DND-41 (cell line): ENCODE measurements around the gene TNXB.
"Not testable (repeated sequence)": the region's sequence is repeated elsewhere in the genome, so short reads cannot be mapped to it uniquely, and the experiment has no call there.

Source experiments
- EZH2 ChIP-seq: IDR thresholded peaks from 3 replicates; pipeline ENCODE4 v1.6.1; 2012; ENCODE audit warnings: borderline replicate concordance, low read depth, mild to moderate bottlenecking, moderate library complexity, low read length, inconsistent platforms; ENCODE audit not compliant: severe bottlenecking
- TF ChIP-seq, protein P1 (sequence below): IDR thresholded peaks from 2 replicates; pipeline ENCODE4 v1.5.1; 2012; ENCODE audit warnings: borderline replicate concordance, low read length, moderate library complexity, mild to moderate bottlenecking; ENCODE audit not compliant: poor library complexity, severe bottlenecking; ENCODE audit errors: extremely low read depth

DNA sequence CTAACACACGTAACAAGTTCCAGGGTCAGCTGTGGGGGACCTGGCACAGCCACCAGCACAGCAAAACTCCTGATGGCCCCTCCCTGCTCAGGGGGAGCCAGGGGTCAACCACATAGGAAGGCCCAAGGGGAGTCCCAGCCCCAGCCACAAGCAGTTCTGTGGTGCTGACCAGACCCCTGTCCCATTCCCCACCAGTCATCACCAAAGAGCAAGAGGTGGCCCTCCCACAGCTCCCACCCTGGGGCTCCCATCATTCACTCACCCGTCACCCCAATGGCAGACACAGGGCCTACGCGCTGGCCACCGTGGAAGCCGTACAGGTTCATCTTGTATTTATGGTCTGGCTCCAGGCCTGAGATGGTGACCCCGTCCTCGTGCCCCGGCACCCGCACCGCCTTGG lies 59.4 kb downstream of the TNXB start:
- TF ChIP-seq EZH2: not testable (repeated sequence)
- TF ChIP-seq, protein P1, sequence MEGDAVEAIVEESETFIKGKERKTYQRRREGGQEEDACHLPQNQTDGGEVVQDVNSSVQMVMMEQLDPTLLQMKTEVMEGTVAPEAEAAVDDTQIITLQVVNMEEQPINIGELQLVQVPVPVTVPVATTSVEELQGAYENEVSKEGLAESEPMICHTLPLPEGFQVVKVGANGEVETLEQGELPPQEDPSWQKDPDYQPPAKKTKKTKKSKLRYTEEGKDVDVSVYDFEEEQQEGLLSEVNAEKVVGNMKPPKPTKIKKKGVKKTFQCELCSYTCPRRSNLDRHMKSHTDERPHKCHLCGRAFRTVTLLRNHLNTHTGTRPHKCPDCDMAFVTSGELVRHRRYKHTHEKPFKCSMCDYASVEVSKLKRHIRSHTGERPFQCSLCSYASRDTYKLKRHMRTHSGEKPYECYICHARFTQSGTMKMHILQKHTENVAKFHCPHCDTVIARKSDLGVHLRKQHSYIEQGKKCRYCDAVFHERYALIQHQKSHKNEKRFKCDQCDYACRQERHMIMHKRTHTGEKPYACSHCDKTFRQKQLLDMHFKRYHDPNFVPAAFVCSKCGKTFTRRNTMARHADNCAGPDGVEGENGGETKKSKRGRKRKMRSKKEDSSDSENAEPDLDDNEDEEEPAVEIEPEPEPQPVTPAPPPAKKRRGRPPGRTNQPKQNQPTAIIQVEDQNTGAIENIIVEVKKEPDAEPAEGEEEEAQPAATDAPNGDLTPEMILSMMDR: not testable (repeated sequence)
